ENCODE measurements around the gene BPIFB3.

BPIFB3 gene

DNA sequence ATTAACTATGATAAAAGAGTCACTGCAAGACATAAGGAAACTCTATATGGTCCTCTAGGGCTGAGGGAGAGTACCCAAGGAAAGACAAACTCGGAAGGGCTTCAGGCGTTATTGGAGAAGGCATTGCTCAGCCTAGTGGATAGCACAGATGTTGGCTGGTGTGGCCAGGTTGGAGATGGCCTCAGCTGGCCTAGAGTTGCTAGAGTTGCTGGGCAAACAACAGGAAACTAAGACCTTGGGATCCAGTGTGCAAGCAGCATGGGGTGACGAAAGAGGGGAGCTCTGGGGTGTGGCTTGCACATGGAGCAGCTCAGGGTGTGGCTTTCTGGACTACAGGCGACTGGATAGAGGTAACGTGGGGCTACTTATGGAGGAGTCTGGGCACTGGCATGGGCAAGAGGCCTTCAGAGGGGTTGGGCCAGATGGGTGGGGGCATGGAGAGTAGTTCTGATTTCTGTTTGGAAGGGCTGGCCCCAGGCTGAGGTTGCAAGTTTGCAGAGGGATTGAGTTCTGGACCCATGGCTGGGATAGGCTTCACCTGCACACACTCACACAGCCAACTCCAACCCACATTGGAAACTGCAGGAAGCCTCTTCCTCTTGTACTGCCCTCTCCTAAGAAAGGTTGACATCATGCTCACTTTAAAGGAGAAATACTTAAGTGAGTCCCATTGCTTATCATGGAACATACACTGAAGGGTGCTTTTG, 27.5 kb upstream of the BPIFB3 start:
- Histone ChIP-seq H3K9me2 (replicated peaks; ENCODE audit: control insufficient read depth, low read length) (no peaks in the 10 kb centered on the region), H3K9me3 (ENCODE audit: control insufficient read depth, insufficient read depth, low read length) (no peaks in the 10 kb centered on the region), H3K79me2 (ENCODE audit: control insufficient read depth, low read length) (no peaks in the 10 kb centered on the region), H3K27me3 (ENCODE audit: control insufficient read depth, low read length) (no peaks in the 10 kb centered on the region), H3F3A (ENCODE audit: control insufficient read depth, insufficient read depth) (no peaks in the 10 kb centered on the region), H3K4me2 (ENCODE audit: low read length) (no peak overlapping the region), H3K4me1 (ENCODE audit: control insufficient read depth, low read length) (no peaks in the 10 kb centered on the region), H3K4me3 (ENCODE audit: low read length) (no peak overlapping the region), H3K27ac (ENCODE audit: low read depth, low read length) (no peak overlapping the region), H3K36me3 (ENCODE audit: control insufficient read depth, low read length) (no peaks in the 10 kb centered on the region), H4K20me1 (ENCODE audit: control insufficient read depth, insufficient read depth, low read depth, low read length) (no peaks in the 10 kb centered on the region)
- no peak for TF ChIP-seq EZH2phosphoT487 (IDR thresholded peaks at IDR 0.05; ENCODE audit: borderline replicate concordance, low read length)
- TF ChIP-seq, protein P1, sequence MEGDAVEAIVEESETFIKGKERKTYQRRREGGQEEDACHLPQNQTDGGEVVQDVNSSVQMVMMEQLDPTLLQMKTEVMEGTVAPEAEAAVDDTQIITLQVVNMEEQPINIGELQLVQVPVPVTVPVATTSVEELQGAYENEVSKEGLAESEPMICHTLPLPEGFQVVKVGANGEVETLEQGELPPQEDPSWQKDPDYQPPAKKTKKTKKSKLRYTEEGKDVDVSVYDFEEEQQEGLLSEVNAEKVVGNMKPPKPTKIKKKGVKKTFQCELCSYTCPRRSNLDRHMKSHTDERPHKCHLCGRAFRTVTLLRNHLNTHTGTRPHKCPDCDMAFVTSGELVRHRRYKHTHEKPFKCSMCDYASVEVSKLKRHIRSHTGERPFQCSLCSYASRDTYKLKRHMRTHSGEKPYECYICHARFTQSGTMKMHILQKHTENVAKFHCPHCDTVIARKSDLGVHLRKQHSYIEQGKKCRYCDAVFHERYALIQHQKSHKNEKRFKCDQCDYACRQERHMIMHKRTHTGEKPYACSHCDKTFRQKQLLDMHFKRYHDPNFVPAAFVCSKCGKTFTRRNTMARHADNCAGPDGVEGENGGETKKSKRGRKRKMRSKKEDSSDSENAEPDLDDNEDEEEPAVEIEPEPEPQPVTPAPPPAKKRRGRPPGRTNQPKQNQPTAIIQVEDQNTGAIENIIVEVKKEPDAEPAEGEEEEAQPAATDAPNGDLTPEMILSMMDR (IDR thresholded peaks at IDR 0.05; ENCODE audit: low read depth, low read length, poor library complexity, severe bottlenecking) = no peak

DNA sequence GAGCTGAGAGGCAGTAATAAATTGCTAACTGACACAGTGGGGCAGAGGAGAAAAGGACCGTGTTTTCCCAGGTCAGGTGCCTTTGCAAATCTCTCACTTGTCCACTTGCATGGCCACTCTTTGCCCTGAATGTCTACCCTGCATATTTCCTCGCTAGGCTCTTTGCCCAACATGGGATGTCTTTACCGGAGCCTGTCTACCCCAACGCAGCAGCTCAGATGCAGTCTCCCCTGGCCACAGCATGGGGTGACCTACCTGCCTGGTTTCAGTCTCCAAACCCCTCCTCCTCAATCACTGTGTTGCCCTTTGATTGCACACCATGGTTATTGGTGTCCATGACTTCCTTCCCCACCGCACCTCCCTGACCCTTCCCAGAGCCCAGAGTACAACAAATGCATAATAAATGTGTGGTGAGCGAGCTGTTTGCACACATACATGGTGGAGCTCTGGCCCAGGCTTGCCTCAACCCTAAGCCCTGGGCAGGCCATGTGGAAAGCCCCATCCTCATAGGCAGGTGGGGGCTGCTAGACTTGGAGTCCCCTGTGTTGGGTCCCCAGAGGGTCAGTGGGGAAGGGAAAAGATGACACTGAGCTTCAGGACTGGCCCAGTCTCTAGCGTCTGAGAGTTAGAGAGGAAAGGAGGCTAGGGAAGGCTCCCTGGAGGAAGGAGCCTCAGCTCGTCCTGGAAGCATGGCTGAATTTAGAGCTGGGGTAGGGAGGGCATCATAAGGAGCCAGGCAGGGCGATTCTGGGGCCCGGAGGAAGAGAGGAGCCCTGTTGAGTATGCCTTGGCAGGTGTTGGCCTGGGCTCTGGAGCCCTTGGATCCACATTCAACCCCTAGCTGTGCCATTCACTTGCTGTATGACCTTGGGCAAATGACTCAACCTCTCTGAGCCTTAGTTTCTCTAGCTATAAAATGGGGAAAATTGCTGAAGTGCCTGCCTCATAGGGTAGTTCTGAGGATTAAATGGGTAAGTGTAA, 26.6 kb upstream of the BPIFB3 start:
- TF ChIP-seq, protein P1 (IDR thresholded peaks at IDR 0.05; ENCODE audit: low read depth, low read length, poor library complexity, severe bottlenecking) = no peak
- TF ChIP-seq EZH2phosphoT487 (IDR thresholded peaks at IDR 0.05; ENCODE audit: borderline replicate concordance, low read length) = no peak
- Histone ChIP-seq H3F3A (ENCODE audit: control insufficient read depth, insufficient read depth) (no peaks in the 10 kb centered on the region), H3K4me2 (ENCODE audit: low read length) (no peak overlapping the region), H3K79me2 (ENCODE audit: control insufficient read depth, low read length) (no peaks in the 10 kb centered on the region), H3K4me1 (ENCODE audit: control insufficient read depth, low read length) (no peaks in the 10 kb centered on the region), H3K4me3 (ENCODE audit: low read length) (no peak overlapping the region), H3K9me2 (replicated peaks; ENCODE audit: control insufficient read depth, low read length) (no peaks in the 10 kb centered on the region), H4K20me1 (ENCODE audit: control insufficient read depth, insufficient read depth, low read depth, low read length) (no peaks in the 10 kb centered on the region), H3K9me3 (ENCODE audit: control insufficient read depth, insufficient read depth, low read length) (no peaks in the 10 kb centered on the region), H3K36me3 (ENCODE audit: control insufficient read depth, low read length) (no peaks in the 10 kb centered on the region), H3K27me3 (ENCODE audit: control insufficient read depth, low read length) (no peaks in the 10 kb centered on the region), H3K27ac (ENCODE audit: low read depth, low read length) (no peak overlapping the region)

DNA sequence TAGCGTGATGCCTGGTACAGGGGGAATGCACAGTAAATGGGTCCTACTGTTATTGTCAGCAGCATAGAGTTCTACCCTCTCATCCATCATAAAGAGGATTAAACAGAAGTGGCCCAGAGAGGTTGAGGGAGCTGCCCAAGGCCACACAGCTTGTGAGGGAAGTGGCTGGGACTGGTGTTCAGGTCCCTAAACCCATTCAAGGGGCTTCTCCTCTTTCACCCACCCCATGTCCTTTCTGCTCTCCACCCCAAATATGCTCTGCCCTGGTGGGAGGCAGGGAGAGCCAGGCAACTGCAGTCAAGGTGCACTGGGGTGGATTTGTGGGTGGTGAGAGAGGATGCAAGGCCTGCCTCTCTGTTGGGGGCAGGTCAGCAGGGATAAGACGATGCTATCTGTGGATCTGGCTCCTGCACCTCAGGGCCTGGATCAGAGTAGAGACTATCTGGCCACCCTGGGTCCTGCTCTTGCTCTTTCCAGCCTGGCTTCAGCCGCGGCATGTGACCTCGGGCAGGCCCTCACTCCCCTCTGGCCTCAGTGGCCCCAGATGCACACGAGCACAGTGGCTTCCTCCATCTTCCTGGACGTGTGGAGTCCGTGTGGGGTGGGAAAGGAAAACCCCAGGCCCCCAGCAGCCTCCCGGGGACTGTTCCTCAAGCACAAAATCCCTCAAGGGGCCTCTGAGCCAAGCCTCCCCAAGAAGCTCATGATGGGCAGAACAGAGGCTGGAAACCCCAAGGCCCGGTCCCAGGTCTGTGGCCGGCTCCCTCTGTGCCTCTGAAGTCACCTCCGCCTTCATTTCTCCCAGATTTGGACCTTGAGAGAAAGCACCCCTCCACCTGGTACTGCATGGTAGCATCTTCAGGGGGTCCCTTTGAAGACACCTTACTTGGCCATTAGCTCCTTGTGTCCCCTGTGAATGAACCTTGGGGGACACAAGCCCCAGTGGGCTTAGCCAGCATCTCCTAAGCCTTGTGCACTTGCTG, 25.6 kb upstream of the BPIFB3 start:
- Histone ChIP-seq H3K4me2 (ENCODE audit: low read length) (no peak overlapping the region), H3K9me3 (ENCODE audit: control insufficient read depth, insufficient read depth, low read length) (no peaks in the 10 kb centered on the region), H3K79me2 (ENCODE audit: control insufficient read depth, low read length) (no peaks in the 10 kb centered on the region), H3K27ac (ENCODE audit: low read depth, low read length) (no peak overlapping the region), H3K36me3 (ENCODE audit: control insufficient read depth, low read length) (no peaks in the 10 kb centered on the region), H3K27me3 (ENCODE audit: control insufficient read depth, low read length) (no peaks in the 10 kb centered on the region), H4K20me1 (ENCODE audit: control insufficient read depth, insufficient read depth, low read depth, low read length) (no peaks in the 10 kb centered on the region), H3K4me1 (ENCODE audit: control insufficient read depth, low read length) (no peaks in the 10 kb centered on the region), H3K9me2 (replicated peaks; ENCODE audit: control insufficient read depth, low read length) (no peaks in the 10 kb centered on the region), H3K4me3 (ENCODE audit: low read length) (no peak overlapping the region), H3F3A (ENCODE audit: control insufficient read depth, insufficient read depth) (no peaks in the 10 kb centered on the region)
- no peak for TF ChIP-seq EZH2phosphoT487 (IDR thresholded peaks at IDR 0.05; ENCODE audit: borderline replicate concordance, low read length)
- TF ChIP-seq, protein P1 (IDR thresholded peaks at IDR 0.05; ENCODE audit: low read depth, low read length, poor library complexity, severe bottlenecking) = no peak
